OCI-LY3 (cell line): Measurements from ENCODE around the gene CACNA1C.

Source experiments
- H2AFZ ChIP-seq: fragments of 200-600, 300-600 bp; shearing (Covaris generic); 2 replicates; pipeline ENCODE4 v1.6.0; 2014; ENCODE audit warnings: antibody characterized with exemption, low read depth, low read length
- H3K27ac ChIP-seq: fragments of 200-600, 300-600 bp; sonication (generic); 2 replicates; pipeline ENCODE4 v1.5.1; 2014; ENCODE audit warnings: mild to moderate bottlenecking, low read length, moderate library complexity, mixed read lengths
- H3K27me3 ChIP-seq: fragments of 200-600, 300-600 bp; sonication (generic); 2 replicates; pipeline ENCODE4 v1.6.1; 2014; ENCODE audit warnings: low read depth, low read length, mixed read lengths
- H3K36me3 ChIP-seq: fragments of 200-600, 300-600 bp; sonication (generic); replicated peaks from 2 replicates; pipeline ENCODE3; 2014; ENCODE audit warnings: low read depth, low read length, mixed read lengths
- H3K4me1 ChIP-seq: fragments of 300-600, 200-600 bp; sonication (generic); 2 replicates; pipeline ENCODE4 v1.6.1; 2014; ENCODE audit warnings: low read length, mixed read lengths
- H3K4me2 ChIP-seq: fragments of 200-600, 300-600 bp; sonication (generic); 2 replicates; pipeline ENCODE4 v1.6.1; 2014; ENCODE audit warnings: low read length, mixed read lengths
- H3K4me3 ChIP-seq: fragments of 300-600, 200-600 bp; sonication (generic); 2 replicates; pipeline ENCODE4 v1.5.1; 2014; ENCODE audit warnings: antibody characterized with exemption, mild to moderate bottlenecking, low read length, moderate library complexity
- H3K79me2 ChIP-seq: fragments of 300-600, 200-600 bp; shearing (Covaris generic); 2 replicates; pipeline ENCODE4 v1.6.1; 2014; ENCODE audit warnings: mild to moderate bottlenecking, low read length, mixed read lengths
- H3K9ac ChIP-seq: fragments of 300-600, 200-600 bp; shearing (Covaris generic); 2 replicates; pipeline ENCODE4 v1.6.0; 2014; ENCODE audit warnings: mild to moderate bottlenecking, low read length, moderate library complexity
- H3K9me3 ChIP-seq: fragments of 200-600, 300-600 bp; shearing (Covaris generic); 2 replicates; pipeline ENCODE4 v1.6.1; 2014; ENCODE audit warnings: low read length, mixed read lengths; ENCODE audit not compliant: insufficient read depth
- H4K20me1 ChIP-seq: fragments of 200-600, 300-600 bp; sonication (generic); 2 replicates; pipeline ENCODE4 v1.6.1; 2016; ENCODE audit warnings: low read length, mixed read lengths; ENCODE audit not compliant: insufficient read depth
- EZH2phosphoT487 ChIP-seq: fragments of 200-600 bp; shearing (Covaris generic); IDR thresholded peaks from 2 replicates; pipeline ENCODE4 v1.6.1; 2018; ENCODE audit warnings: antibody characterized with exemption, mixed run types, low read depth
- TF ChIP-seq, protein P1 (sequence below): fragments of 200-600, 300-600 bp; sonication (generic); IDR thresholded peaks from 2 replicates; pipeline ENCODE4 v1.5.1; 2014; ENCODE audit warnings: antibody characterized with exemption, low read length, low read depth

The CACNA1C gene

DNA sequence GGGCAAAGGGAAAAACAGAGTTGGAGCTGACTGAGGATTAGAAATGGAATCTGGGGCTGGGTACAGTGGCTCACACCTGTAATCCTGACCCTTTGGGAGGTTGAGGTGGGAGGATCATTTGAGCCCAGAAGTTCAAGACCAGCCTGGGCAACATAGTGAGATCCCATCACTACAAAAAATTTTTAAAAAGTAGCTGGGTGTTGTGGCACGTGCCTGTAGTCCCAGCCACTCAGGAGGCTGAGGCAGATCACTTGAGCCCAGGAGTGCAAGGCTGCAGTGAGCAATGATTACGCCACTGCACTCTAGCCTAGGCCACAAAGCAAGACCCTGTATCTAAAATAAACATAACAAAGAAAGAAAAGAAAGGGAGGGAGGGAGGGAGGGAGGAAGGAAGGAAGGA lies 33.7 kb upstream of the CACNA1C start:
- Histone ChIP-seq H3K9ac (no peak overlapping the region), H3K79me2 (no peaks in the 10 kb centered on the region), H3K27me3 (peaks cover 27% of the 10 kb centered on the region), H3K9me3 (no peaks in the 10 kb centered on the region), H3K36me3 (no peaks in the 10 kb centered on the region), H3K4me1 (peaks cover 13% of the 10 kb centered on the region), H3K4me2 (no peak overlapping the region), H3K4me3 (no peak overlapping the region), H3K27ac (no peak overlapping the region), H4K20me1 (no peaks in the 10 kb centered on the region), H2AFZ (no peak overlapping the region)
- no peak for TF ChIP-seq EZH2phosphoT487
- TF ChIP-seq, protein P1, sequence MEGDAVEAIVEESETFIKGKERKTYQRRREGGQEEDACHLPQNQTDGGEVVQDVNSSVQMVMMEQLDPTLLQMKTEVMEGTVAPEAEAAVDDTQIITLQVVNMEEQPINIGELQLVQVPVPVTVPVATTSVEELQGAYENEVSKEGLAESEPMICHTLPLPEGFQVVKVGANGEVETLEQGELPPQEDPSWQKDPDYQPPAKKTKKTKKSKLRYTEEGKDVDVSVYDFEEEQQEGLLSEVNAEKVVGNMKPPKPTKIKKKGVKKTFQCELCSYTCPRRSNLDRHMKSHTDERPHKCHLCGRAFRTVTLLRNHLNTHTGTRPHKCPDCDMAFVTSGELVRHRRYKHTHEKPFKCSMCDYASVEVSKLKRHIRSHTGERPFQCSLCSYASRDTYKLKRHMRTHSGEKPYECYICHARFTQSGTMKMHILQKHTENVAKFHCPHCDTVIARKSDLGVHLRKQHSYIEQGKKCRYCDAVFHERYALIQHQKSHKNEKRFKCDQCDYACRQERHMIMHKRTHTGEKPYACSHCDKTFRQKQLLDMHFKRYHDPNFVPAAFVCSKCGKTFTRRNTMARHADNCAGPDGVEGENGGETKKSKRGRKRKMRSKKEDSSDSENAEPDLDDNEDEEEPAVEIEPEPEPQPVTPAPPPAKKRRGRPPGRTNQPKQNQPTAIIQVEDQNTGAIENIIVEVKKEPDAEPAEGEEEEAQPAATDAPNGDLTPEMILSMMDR: no peak

GRCh38 chr12:2020511-2020910 lies 32.3 kb upstream of the CACNA1C start:
- no peaks in the 10 kb centered on the region for H3K79me2 ChIP-seq
- peaks cover 13% of the 10 kb centered on the region for H3K4me1 ChIP-seq
- no peaks in the 10 kb centered on the region for H3K9me3 ChIP-seq
- no peak overlapping the region for H3K27ac ChIP-seq
- H3K4me3 ChIP-seq: no peak overlapping the region
- H4K20me1 ChIP-seq: no peaks in the 10 kb centered on the region
- no peak overlapping the region for H3K4me2 ChIP-seq
- no peaks in the 10 kb centered on the region for H3K36me3 ChIP-seq
- H2AFZ ChIP-seq: no peak overlapping the region
- H3K9ac ChIP-seq: no peak overlapping the region
- H3K27me3 ChIP-seq: peaks cover 27% of the 10 kb centered on the region
- TF ChIP-seq, protein P1: no peak
- TF ChIP-seq EZH2phosphoT487: no peak

DNA sequence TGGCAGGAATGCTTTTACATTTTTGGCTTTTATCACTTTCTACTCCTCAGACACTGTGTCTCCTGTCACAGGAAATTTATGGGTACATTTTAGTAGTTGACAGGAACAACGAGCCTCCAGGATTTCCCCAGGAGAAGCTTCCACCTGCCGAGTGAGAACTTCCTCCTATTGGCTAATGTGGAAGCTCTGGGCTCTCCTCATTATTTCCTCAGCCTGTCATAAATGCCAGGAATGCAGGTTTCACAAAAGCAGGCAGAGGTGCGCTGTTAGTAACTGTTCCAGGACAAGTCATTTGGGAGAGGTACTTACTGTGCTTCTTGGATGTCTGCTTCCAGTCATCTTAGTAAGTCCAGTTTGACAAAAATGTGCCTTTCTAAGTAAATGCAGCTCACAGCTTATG lies 29.4 kb upstream of the CACNA1C start:
- Histone ChIP-seq H2AFZ (no peak overlapping the region), H3K27me3 (peaks cover 53% of the 10 kb centered on the region), H3K4me2 (no peak overlapping the region), H3K4me1 (no peaks in the 10 kb centered on the region), H3K79me2 (no peaks in the 10 kb centered on the region), H4K20me1 (no peaks in the 10 kb centered on the region), H3K27ac (no peak overlapping the region), H3K36me3 (no peaks in the 10 kb centered on the region), H3K9ac (no peak overlapping the region), H3K9me3 (no peaks in the 10 kb centered on the region), H3K4me3 (no peak overlapping the region)
- TF ChIP-seq, protein P1: no peak
- no peak for TF ChIP-seq EZH2phosphoT487

- Histone ChIP-seq H3K79me2 (no peaks in the 10 kb centered on the region), H2AFZ (no peak overlapping the region), H3K9ac (no peak overlapping the region), H3K9me3 (no peaks in the 10 kb centered on the region), H3K27ac (no peak overlapping the region), H4K20me1 (no peaks in the 10 kb centered on the region), H3K27me3 (peaks cover 60% of the 10 kb centered on the region), H3K36me3 (no peaks in the 10 kb centered on the region), H3K4me1 (no peaks in the 10 kb centered on the region), H3K4me3 (no peak overlapping the region), H3K4me2 (no peak overlapping the region)
- no peak for TF ChIP-seq EZH2phosphoT487
- TF ChIP-seq, protein P1: no peak
Observed at GRCh38 chr12:2027351-2027750, 25.4 kb upstream of the CACNA1C start.
